ENCODE measurements around the gene ESR2.
A peak's percentile ranks its signal among the peaks of the same experiment; 100 is the strongest.
"Not testable (repeated sequence)": the region's sequence is repeated elsewhere in the genome, so short reads cannot be mapped to it uniquely, and the experiment has no call there.

Gene ESR2

GRCh38 chr14:64075613-64076005, 218.6 kb downstream of the ESR2 start:
- no peak for DNase-seq

DNA sequence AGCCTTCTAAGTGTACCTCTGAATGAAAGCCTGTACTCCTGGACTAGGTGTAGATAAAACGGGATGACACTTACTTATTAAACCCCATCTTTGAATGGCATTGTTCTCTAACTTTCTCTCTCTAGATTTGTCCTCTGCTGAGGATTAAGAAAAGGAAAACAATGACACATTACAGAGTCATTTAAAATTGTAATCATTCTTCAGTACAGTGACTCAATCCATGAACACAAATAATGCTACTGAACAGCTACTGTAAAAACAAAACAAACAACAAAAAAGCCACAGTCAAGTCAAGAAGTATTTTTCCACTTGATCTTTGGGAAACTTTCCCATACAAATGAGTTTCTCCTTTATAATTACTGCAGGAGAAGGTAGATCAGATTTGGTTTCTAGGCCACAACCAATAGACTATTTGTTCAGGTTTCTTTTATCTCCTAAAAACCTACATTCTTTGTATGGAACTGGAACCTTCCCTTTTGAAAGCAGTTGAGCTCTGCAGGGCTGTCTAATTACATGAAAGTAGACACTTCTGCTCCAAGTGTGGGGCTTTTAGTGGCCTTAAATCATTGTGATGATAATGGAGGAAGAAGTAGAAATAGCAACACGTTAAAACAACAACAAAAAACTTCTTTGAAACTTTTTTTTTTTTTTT, 219.1 kb downstream of the ESR2 start:
- no peak for DNase-seq

DNA sequence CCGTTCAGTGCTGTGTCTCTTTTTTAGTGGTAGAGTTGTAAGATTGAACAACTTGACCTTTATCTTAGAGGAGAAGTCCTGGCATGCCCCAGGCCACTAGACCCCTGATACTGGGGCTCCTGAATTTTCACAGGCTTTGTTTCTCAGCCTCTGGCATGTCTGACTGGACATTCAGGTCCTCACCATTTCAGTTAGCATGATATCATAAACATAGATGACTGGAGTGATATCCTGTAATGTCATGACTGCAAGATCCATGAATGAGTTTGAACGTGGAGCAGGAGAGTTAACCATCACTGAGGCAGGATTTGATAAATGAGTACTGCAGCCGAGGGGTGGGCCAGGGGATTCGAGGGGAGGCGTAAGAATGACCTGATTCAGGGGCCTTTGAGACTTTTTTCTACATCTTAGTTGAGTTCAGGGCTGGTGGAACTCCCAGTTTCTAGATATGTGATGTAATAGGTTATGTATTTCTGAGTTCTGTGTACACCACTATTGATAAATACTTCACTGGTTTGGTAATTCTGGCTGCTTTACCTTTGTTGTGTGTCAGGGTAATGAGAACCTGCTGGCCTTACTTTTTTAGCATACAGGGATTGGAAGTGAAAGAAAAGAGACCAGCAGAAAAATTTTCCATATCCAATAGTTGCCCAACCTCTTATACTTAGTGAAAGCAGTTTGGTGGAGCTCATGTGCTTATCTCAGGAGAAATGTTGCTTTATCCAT, 224.4 kb downstream of the ESR2 start:
- no peak for DNase-seq

GRCh38 chr14:64064447-64064846, 229.7 kb downstream of the ESR2 start:
- DNase-seq = no peak

GRCh38 chr14:64062381-64063115, 231.6 kb downstream of the ESR2 start:
- no peak for DNase-seq

DNA sequence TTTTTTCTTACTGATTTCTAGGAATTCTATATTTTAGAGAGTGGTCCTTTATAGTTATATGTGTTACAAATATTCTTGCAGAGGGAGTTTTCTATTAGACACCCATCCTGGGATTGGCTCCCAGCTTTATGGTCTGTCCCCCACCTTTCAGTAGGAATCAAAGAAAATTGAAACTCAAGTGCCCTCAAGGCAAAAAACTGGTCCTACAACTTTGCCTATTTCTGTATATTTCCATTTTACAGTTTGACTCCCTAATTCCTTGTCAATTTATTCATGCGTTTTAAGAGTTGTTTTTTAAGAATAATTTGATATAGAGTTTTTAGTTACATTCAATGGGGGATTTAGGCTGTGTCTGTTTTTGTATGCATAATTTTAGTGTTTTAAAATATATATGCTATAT, 232.5 kb downstream of the ESR2 start:
- no peak for DNase-seq

DNA sequence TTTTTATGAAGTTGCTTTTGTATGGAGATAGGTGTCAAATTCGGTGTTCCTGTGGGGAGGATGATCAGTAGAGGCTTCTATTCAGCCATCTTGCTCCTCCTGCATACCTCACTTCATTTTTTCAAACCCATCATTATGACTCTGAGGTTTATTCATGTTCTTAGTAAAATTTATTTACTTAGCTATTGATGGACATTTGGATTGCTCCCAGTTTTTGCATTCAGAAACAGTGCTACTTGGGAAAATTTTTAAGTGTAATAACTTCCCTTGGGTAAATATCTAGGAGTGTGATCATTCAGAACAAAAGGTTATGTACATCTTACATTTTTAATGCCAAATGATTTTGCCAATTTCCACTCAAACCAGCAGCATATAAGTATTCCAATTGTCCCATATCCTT, 233.1 kb downstream of the ESR2 start:
- DNase-seq = no peak

- DNase-seq = peak in 1 of 2 experiments; percentile 21
Measured at GRCh38 chr14:64060648-64061096, 233.5 kb downstream of the ESR2 start.

DNA sequence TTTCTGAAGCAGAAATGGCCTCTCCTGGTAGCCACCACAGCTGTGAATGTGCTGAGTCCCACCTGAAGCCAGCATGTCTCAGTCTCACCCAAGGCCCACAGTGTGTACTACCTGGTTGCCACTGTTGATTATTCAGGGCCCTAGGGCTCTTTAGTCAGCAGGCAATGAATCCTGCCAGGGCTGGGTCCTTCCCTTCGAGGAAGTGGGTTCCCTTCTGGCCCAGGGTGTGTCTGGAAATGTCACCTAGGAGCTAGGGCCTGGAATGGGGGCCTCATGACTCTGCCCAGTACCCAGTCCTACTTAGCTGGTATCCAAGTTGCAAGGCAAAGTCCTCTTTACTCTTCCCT, 234.0 kb downstream of the ESR2 start:
- DNase-seq = no peak

- DNase-seq = no peak
Measured at GRCh38 chr14:64059454-64060198, 234.5 kb downstream of the ESR2 start.

- DNase-seq = no peak
Measured at GRCh38 chr14:64053694-64054669, 240.2 kb downstream of the ESR2 start.

DNA sequence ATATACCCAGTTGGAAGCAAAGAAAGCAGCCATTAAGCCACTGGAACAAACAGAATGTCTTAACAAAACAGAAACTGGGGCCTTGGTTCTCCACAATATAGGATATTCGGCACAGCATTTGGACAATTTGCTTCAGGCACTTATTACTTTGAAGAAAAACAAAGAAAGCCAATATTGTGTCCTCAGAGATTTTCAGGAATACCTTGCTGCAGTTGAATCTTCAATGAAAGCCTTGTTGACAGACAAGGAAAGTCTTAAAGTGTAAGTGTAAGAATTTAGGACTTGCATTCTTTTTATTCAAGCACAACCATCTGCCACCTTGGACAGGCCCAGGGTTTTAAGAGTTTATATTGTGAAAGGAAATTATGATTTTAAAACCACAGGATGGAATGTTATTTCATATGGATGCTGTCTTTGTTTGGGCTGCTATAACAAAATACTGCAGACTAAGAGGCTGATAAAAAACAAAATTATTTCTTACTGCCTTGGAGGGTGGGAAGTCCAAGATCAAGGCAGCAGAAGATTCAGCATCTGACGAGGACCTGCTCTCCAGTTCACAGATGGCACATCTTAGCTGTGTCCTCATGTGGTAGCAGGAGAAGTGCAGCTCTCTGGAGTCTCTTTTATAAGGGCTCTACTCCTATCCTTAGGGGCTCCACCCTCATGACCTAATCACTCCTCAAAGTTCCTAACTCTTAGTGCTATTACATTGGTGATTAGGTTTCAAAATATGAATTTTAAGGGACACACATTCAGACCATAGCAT, 244.4 kb downstream of the ESR2 start:
- DNase-seq = no peak

- no peak for DNase-seq
Measured at GRCh38 chr14:64045091-64045490, 249.1 kb downstream of the ESR2 start.

DNA sequence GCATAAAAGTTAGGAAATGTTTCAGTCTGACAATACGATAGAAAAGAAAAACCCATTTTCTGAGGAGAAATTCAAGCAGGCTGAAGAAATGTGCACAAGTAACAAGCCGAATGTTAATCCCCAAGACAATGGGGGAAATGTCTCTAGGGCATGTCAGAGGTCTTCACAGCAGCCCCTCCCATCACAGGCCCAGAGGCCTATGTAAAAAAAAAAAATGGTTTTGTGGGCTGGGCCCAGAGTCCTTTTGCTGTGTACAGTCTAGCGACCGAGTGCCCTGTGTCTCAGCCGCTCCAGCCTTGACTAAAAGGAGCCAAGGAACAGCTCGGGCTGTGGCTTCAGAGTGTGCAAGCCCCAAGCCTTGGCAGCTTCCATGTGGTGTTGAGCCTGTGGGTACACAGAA, 250.9 kb downstream of the ESR2 start:
- not testable (repeated sequence) for DNase-seq

DNA sequence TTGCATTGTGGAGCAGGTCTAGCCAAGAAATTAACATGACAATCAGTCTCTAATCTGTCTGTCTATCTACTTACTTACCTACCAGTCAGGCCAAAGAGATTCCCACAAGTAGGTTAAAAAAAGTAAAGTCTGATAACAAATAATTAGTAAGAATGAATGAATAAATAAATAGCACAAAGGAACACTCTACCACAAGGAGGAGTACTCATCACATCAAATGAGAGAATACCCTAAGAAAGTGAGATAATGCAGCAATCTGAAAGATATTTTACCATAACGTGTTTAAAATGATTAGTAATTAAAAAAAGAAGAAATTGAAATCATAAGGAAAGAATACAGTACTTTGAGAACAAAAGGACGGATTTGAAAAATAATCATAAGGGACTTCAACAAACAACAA, 254.1 kb downstream of the ESR2 start:
- no peak for DNase-seq

DNA sequence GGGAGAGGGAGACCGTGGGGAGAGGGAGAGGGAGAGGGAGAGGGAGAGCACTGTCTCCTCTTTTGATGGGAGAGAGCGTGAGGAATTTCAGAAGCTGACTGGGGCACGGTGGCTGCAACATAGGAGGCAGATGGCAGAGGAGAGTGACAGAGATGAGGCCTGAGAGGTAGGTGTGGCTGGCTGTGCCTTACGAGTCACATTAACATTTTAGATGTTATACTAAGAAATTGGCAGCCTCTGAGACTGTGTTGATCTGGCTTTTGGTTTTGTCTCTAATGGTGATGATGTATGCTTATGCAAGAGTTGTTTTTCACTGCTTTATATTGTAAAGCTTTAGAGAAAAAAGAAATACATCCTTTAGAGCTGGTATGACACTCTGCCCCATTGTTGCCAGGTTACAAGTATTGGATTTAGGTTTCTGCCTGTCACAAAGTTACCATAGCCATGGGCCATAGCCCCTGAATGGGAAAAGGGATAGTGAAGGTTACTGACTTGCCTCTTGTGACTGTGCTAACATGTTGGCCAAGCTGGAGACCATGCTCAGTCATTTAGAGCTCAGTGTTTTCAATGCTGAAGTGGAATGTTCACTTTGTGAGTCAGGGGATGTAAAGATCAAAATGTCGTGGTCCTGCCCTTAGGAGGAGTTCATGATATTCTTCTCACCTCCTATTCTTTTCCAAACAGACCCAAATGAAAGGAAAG, 255.2 kb downstream of the ESR2 start:
- no peak for DNase-seq

DNA sequence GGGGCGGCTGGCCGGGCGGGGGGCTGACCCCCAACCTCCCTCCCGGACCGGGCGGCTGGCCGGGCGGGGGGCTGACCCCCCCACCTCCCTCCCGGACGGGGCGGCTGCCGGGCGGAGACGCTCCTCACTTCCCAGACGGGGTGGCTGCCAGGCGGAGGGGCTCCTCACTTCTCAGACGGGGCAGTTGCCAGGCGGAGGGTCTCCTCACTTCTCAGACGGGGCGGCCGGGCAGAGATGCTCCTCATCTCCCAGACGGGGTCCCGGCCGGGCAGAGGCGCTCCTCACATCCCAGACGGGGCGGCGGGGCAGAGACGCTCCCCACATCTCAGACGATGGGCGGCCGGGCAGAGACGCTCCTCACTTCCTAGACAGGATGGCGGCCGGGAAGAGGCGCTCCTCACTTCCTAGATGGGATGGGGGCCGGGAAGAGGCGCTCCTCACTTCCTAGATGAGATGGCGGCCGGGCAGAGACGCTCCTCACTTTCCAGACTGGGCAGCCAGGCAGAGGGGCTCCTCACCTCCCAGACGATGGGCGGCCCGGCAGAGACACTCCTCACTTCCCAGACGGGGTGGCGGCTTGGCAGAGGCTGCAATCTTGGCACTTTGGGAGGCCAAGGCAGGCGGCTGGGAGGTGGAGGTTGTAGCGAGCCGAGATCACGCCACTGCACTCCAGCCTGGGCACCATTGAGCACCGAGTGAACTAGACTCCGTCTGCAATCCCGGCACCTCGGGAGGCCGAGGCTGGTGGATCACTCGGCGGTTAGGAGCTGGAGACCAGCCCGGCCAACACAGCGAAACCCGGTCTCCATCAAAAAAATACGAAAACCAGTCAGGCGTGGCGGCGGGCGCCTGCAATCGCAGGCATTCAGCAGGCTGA, 256.1 kb downstream of the ESR2 start:
- not testable (repeated sequence) for DNase-seq

DNA sequence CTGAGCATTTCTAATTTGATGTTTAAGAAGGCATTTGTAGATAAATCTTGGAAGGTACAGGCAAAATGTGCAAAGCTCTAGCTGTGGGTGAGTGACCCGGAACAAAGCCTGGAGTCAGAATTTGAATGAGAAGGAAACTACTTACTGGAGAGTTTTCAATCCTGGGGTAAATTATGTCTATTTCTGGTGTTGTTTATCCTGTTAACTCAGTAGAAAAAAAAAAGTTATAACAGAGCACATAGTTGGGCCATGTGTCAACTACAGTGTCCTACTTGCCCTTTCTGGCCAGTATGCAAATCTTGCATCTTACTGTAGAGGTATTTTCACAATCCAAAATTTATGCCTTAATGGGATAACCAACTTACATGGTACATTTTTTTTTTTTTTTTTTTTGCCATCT, 259.0 kb downstream of the ESR2 start:
- no peak for DNase-seq
